ENCODE results near the gene RAB21.
"Not testable (repeated sequence)": the region's sequence is repeated elsewhere in the genome, so short reads cannot be mapped to it uniquely, and the experiment has no call there.

The RAB21 gene

GRCh38 chr12:71799106-71799505 lies 44.4 kb downstream of the RAB21 start:
- no peak for ATAC-seq

GRCh38 chr12:71800177-71800576 lies 45.5 kb downstream of the RAB21 start:
- ATAC-seq: no peak

- no peak for ATAC-seq
Observed at GRCh38 chr12:71804505-71804904, 49.8 kb downstream of the RAB21 start.

- no peak for ATAC-seq
Observed at GRCh38 chr12:71810921-71811320, 56.3 kb downstream of the RAB21 start.

- not testable (repeated sequence) for ATAC-seq
Observed at GRCh38 chr12:71815242-71815641, 60.6 kb downstream of the RAB21 start.

- ATAC-seq: not testable (repeated sequence)
Observed at GRCh38 chr12:71822088-71822487, 67.4 kb downstream of the RAB21 start.

- ATAC-seq: no peak
Observed at GRCh38 chr12:71828813-71829212, 74.2 kb downstream of the RAB21 start.

- no peak for ATAC-seq
Observed at GRCh38 chr12:71837356-71837755, 82.7 kb downstream of the RAB21 start.

- no peak for ATAC-seq
Observed at GRCh38 chr12:71838231-71838630, 83.6 kb downstream of the RAB21 start.

GRCh38 chr12:71838676-71839075 lies 84.0 kb downstream of the RAB21 start:
- no peak for ATAC-seq

- peak in 1 of 2 donors; percentile 10 for ATAC-seq
Observed at GRCh38 chr12:71840231-71840847, 85.7 kb downstream of the RAB21 start.

GRCh38 chr12:71846322-71846940 lies 91.8 kb downstream of the RAB21 start:
- ATAC-seq: no peak

GRCh38 chr12:71848212-71848611 lies 93.5 kb downstream of the RAB21 start:
- ATAC-seq: peak; percentile 80 to 85

- ATAC-seq: no peak
Observed at GRCh38 chr12:71849109-71849851, 94.6 kb downstream of the RAB21 start.
